PC-3 (cell line): ENCODE measurements around the gene BLTP3B. TPM values are rescaled to one million over a fixed set of nuclear protein-coding genes. Genes with fewer than 3 reads are reported as not detected.

Experiments used
- ATAC-seq: fragments of 200-7000 bp; cut with Tn5 transposase; 2 replicates; pipeline ENCODE4 v1.9.1; 2020; ENCODE audit warnings: mild to moderate bottlenecking, moderate library complexity
- BruUV-seq: library from RNA; stranded (reverse); fragments of 400-500 nt; replicated peaks from 2 replicates; lab custom pipeline; 2021; lab: Mats Ljungman, UMichigan
- CTCF ChIA-PET: fragments of 300-600 bp; sonication (Branson Sonifier 250); formaldehyde crosslinking; loops from one replicate; lab custom pipeline; 2022; ENCODE audit warnings: antibody characterized with exemption; lab: Charles Lee
- POLR2A ChIA-PET: fragments of 300-600 bp; sonication (Branson Sonifier 250); formaldehyde crosslinking; loops from one replicate; lab custom pipeline; 2022; ENCODE audit warnings: antibody characterized with exemption; ENCODE audit not compliant: unreplicated experiment; lab: Charles Lee
- DNase-seq: peaks from one replicate; pipeline ENCODE4 v3.0.0-alpha.2; 2015
- H2AFZ ChIP-seq: fragments of 300-600 bp; sonication (generic); 2 replicates; pipeline ENCODE4 v1.6.0; 2016; ENCODE audit warnings: antibody characterized with exemption, low read length
- H3F3A ChIP-seq: fragments of 300-600 bp; sonication (generic); one replicate; pipeline ENCODE4 v1.6.0; 2017; ENCODE audit warnings: antibody characterized with exemption, low read length, control low read depth, mild to moderate bottlenecking; ENCODE audit not compliant: unreplicated experiment
- H3K27ac ChIP-seq: fragments of 300-600 bp; sonication (generic); 2 replicates; pipeline ENCODE4 v1.5.1; 2016; ENCODE audit warnings: mild to moderate bottlenecking, low read length
- H3K27me3 ChIP-seq: fragments of 300-600 bp; sonication (generic); 2 replicates; pipeline ENCODE4 v1.6.1; 2016; ENCODE audit warnings: low read length, mixed read lengths
- H3K36me3 ChIP-seq: fragments of 300-600 bp; sonication (generic); 2 replicates; pipeline ENCODE4 v1.6.1; 2016; ENCODE audit warnings: low read depth, mixed run types, low read length, mixed read lengths
- H3K4me1 ChIP-seq: fragments of 300-600 bp; sonication (generic); 2 replicates; pipeline ENCODE4 v1.5.1; 2016; ENCODE audit warnings: low read length; ENCODE audit not compliant: insufficient read depth
- H3K4me2 ChIP-seq: fragments of 300-600 bp; sonication (generic); 2 replicates; pipeline ENCODE4 v1.6.0; 2016; ENCODE audit warnings: low read length
- H3K4me3 ChIP-seq: fragments of 300-600 bp; sonication (generic); 2 replicates; pipeline ENCODE4 v1.5.1; 2016; ENCODE audit warnings: mild to moderate bottlenecking, low read length, mixed read lengths
- H3K79me2 ChIP-seq: fragments of 300-600 bp; sonication (generic); 2 replicates; pipeline ENCODE4 v1.6.1; 2017; ENCODE audit warnings: low read length, mixed read lengths
- H3K9ac ChIP-seq: fragments of 300-600 bp; sonication (generic); 2 replicates; pipeline ENCODE4 v1.6.0; 2016; ENCODE audit warnings: mild to moderate bottlenecking, low read length
- H3K9me2 ChIP-seq: fragments of 300-600 bp; sonication (generic); replicated peaks from 2 replicates; pipeline ENCODE4 v1.6.1; 2016; ENCODE audit warnings: mixed run types, low read length, mixed read lengths
- H3K9me3 ChIP-seq: fragments of 300-600 bp; sonication (generic); 2 replicates; pipeline ENCODE4 v1.6.1; 2016; ENCODE audit warnings: low read length, mixed read lengths
- H4K20me1 ChIP-seq: fragments of 300-600 bp; sonication (generic); 2 replicates; pipeline ENCODE4 v1.6.1; 2016; ENCODE audit warnings: low read length, mixed read lengths
- CTCF ChIP-seq: fragments of 300-600 bp; sonication (generic); conservative IDR thresholded peaks from 2 replicates; pipeline ENCODE4 v1.5.1; 2017; ENCODE audit warnings: antibody characterized with exemption, low read depth, mild to moderate bottlenecking, low read length
- EZH2 ChIP-seq: fragments of 300-600 bp; sonication (generic); IDR thresholded peaks from one replicate; pipeline ENCODE4 v1.6.1; 2017; ENCODE audit warnings: antibody characterized with exemption, mild to moderate bottlenecking, low read length; ENCODE audit not compliant: unreplicated experiment
- EZH2phosphoT487 ChIP-seq: fragments of 300-600 bp; sonication (generic); IDR thresholded peaks from 2 replicates; pipeline ENCODE4 v1.6.1; 2018; ENCODE audit warnings: mild to moderate bottlenecking, antibody characterized with exemption, low read length, borderline replicate concordance
- intact Hi-C: fragments of 100-400 bp; cut with micrococcal nuclease; formaldehyde crosslinking; loops from 2 replicates; pipeline ENCODE4 v1.9.0; 2023
- total RNA-seq: library from RNA; depleted of rRNA; stranded (reverse); fragments of >200 nt; gene quantifications from 2 replicates; pipeline ENCODE4 v1.2.3, GENCODE V29; 2014

BLTP3B gene
- total RNA-seq, 1 experiment from 2014 or later = 32.0 TPM

GRCh38 chr12:100154474-100155247 is 12.0 kb upstream of the BLTP3B start:
- Histone ChIP-seq H2AFZ (peak overlapping the region; percentile 56; the same call in 1 of the 2 replicates), H3K4me1 (no peaks in the 10 kb centered on the region), H3K79me2 (no peaks in the 10 kb centered on the region), H3F3A (no peaks in the 10 kb centered on the region), H3K4me2 (no peak overlapping the region), H3K4me3 (no peak overlapping the region), H3K9me3 (no peaks in the 10 kb centered on the region), H3K27me3 (no peaks in the 10 kb centered on the region), H3K27ac (no peak overlapping the region), H3K9ac (no peak overlapping the region), H3K36me3 (no peaks in the 10 kb centered on the region), H4K20me1 (no peaks in the 10 kb centered on the region), H3K9me2 (no peaks in the 10 kb centered on the region)
- TF ChIP-seq EZH2phosphoT487 (no peak), EZH2 (no peak), CTCF (peak; percentile 97)
- ATAC-seq = peak; percentile 84
- no TSS peak for BruUV-seq
- intact Hi-C loops = no loop called here
- POLR2A ChIA-PET = interaction anchor here (0.5 kb wide), 1 partner anchor 400 kb away, joined by 3 read pairs; no protein-coding TSS in a partner anchor
- DNase-seq = peak; percentile 86
- CTCF ChIA-PET = interaction anchor here (1.1 to 1.4 kb wide), 3 partner anchors 9 to 75 kb away, joined by 5 to 9 read pairs (median 7); no protein-coding TSS in a partner anchor

- H3K9ac ChIP-seq = no peak overlapping the region
- ChIA-PET CTCF (no interaction called here), POLR2A (no interaction called here)
- H3K79me2 ChIP-seq = no peaks in the 10 kb centered on the region
- intact Hi-C loops = no loop called here
- DNase-seq = no peak
- no peak for ATAC-seq
- no peaks in the 10 kb centered on the region for H3K27me3 ChIP-seq
- H3K4me1 ChIP-seq = no peaks in the 10 kb centered on the region
- H3K27ac ChIP-seq = no peak overlapping the region
- no peak for TF ChIP-seq EZH2
- TF ChIP-seq CTCF = no peak
- no peak for TF ChIP-seq EZH2phosphoT487
- no TSS peak for BruUV-seq
- H3K4me2 ChIP-seq = no peak overlapping the region
- no peak overlapping the region for H3K4me3 ChIP-seq
- H3F3A ChIP-seq = no peaks in the 10 kb centered on the region
- H3K9me2 ChIP-seq = no peaks in the 10 kb centered on the region
- H3K9me3 ChIP-seq = no peaks in the 10 kb centered on the region
- H3K36me3 ChIP-seq = no peaks in the 10 kb centered on the region
- H2AFZ ChIP-seq = no peak overlapping the region
- H4K20me1 ChIP-seq = no peaks in the 10 kb centered on the region
Observed at GRCh38 chr12:100153131-100153530, 10.5 kb upstream of the BLTP3B start.

GRCh38 chr12:100151769-100152168 is 9.1 kb upstream of the BLTP3B start:
- no peaks in the 10 kb centered on the region for H3K9me3 ChIP-seq
- ATAC-seq (no peak), DNase-seq (no peak)
- no peak overlapping the region for H3K9ac ChIP-seq
- no peaks in the 10 kb centered on the region for H4K20me1 ChIP-seq
- no peaks in the 10 kb centered on the region for H3F3A ChIP-seq
- ChIA-PET CTCF (interaction anchor here (0.6 kb wide), 1 partner anchor 78 kb away, joined by 3 read pairs; no protein-coding TSS in a partner anchor), POLR2A (no interaction called here)
- H2AFZ ChIP-seq = no peak overlapping the region
- H3K27me3 ChIP-seq = no peaks in the 10 kb centered on the region
- intact Hi-C loops = no loop called here
- no TSS peak for BruUV-seq
- H3K27ac ChIP-seq = no peak overlapping the region
- H3K4me2 ChIP-seq = no peak overlapping the region
- TF ChIP-seq EZH2phosphoT487 (no peak), EZH2 (no peak), CTCF (no peak)
- no peak overlapping the region for H3K4me3 ChIP-seq
- no peaks in the 10 kb centered on the region for H3K4me1 ChIP-seq
- H3K79me2 ChIP-seq = no peaks in the 10 kb centered on the region
- H3K9me2 ChIP-seq = no peaks in the 10 kb centered on the region
- H3K36me3 ChIP-seq = no peaks in the 10 kb centered on the region
